ENCODE measurements around the gene TSPAN14.
"Not testable (repeated sequence)": the region's sequence is repeated elsewhere in the genome, so short reads cannot be mapped to it uniquely, and the experiment has no call there.

Gene TSPAN14

GRCh38 chr10:80415734-80416478, 38.2 kb upstream of the TSPAN14 start:
- Histone ChIP-seq H3K4me3 (replicated peaks; ENCODE audit: insufficient read depth, low read length) (no peak overlapping the region), H3K27ac (replicated peaks) (no peak overlapping the region), H3K27me3 (ENCODE audit: insufficient read depth, poor library complexity, severe bottlenecking) (no peaks in the 10 kb centered on the region)
- no peak for DNase-seq (ENCODE audit: low read depth in 1 of 2, low spot score in 1 of 2)
- TF ChIP-seq CTCF (IDR thresholded peaks at IDR 0.05; ENCODE audit: insufficient read depth, low read length) (no peak), REST (IDR thresholded peaks at IDR 0.05; ENCODE audit: insufficient replicate concordance, low read depth) (no peak), GABPA (IDR thresholded peaks at IDR 0.05; ENCODE audit: low read depth) (no peak), POLR2AphosphoS5 (IDR thresholded peaks at IDR 0.05; ENCODE audit: low read depth) (no peak), SPI1 (IDR thresholded peaks at IDR 0.05; ENCODE audit: borderline replicate concordance, low read depth) (no peak)

- H3K27ac ChIP-seq (replicated peaks), result no peak overlapping the region
- H3K27me3 ChIP-seq (ENCODE audit: insufficient read depth, poor library complexity, severe bottlenecking), result no peaks in the 10 kb centered on the region
- TF ChIP-seq CTCF (IDR thresholded peaks at IDR 0.05; ENCODE audit: insufficient read depth, low read length), result no peak
- TF ChIP-seq GABPA (IDR thresholded peaks at IDR 0.05; ENCODE audit: low read depth), result no peak
- TF ChIP-seq SPI1 (IDR thresholded peaks at IDR 0.05; ENCODE audit: borderline replicate concordance, low read depth), result no peak
- TF ChIP-seq REST (IDR thresholded peaks at IDR 0.05; ENCODE audit: insufficient replicate concordance, low read depth), result no peak
- no peak for TF ChIP-seq POLR2AphosphoS5 (IDR thresholded peaks at IDR 0.05; ENCODE audit: low read depth)
- no peak overlapping the region for H3K4me3 ChIP-seq (replicated peaks; ENCODE audit: insufficient read depth, low read length)
- no peak for DNase-seq (ENCODE audit: low read depth in 1 of 2, low spot score in 1 of 2)
These were observed 37.5 kb upstream of the TSPAN14 start for GRCh38 chr10:80416479-80417098.

GRCh38 chr10:80417256-80417655, 36.9 kb upstream of the TSPAN14 start:
- not testable (repeated sequence) for H3K27me3 ChIP-seq (ENCODE audit: insufficient read depth, poor library complexity, severe bottlenecking); H3K4me3 ChIP-seq (replicated peaks; ENCODE audit: insufficient read depth, low read length); H3K27ac ChIP-seq (replicated peaks); DNase-seq (ENCODE audit: low read depth in 1 of 2, low spot score in 1 of 2)

GRCh38 chr10:80421050-80421706, 32.9 kb upstream of the TSPAN14 start:
- TF ChIP-seq CTCF (IDR thresholded peaks at IDR 0.05; ENCODE audit: insufficient read depth, low read length), result no peak
- no peak for TF ChIP-seq SPI1 (IDR thresholded peaks at IDR 0.05; ENCODE audit: borderline replicate concordance, low read depth)
- no peak for TF ChIP-seq GABPA (IDR thresholded peaks at IDR 0.05; ENCODE audit: low read depth)
- TF ChIP-seq REST (IDR thresholded peaks at IDR 0.05; ENCODE audit: insufficient replicate concordance, low read depth), result no peak
- TF ChIP-seq POLR2AphosphoS5 (IDR thresholded peaks at IDR 0.05; ENCODE audit: low read depth), result no peak
- DNase-seq (ENCODE audit: low read depth in 1 of 2, low spot score in 1 of 2), result no peak
- no peak overlapping the region for H3K27ac ChIP-seq (replicated peaks)
- no peak overlapping the region for H3K4me3 ChIP-seq (replicated peaks; ENCODE audit: insufficient read depth, low read length)
- no peaks in the 10 kb centered on the region for H3K27me3 ChIP-seq (ENCODE audit: insufficient read depth, poor library complexity, severe bottlenecking)

Measured in HL-60 (cell line).